ENCODE measurements around the gene LRRC4C. TPM values are rescaled to one million over a fixed set of nuclear protein-coding genes. Genes with fewer than 3 reads are reported as not detected.

The LRRC4C gene
- total RNA-seq, 1 donor from 2014 or later: 2.1 TPM

DNA sequence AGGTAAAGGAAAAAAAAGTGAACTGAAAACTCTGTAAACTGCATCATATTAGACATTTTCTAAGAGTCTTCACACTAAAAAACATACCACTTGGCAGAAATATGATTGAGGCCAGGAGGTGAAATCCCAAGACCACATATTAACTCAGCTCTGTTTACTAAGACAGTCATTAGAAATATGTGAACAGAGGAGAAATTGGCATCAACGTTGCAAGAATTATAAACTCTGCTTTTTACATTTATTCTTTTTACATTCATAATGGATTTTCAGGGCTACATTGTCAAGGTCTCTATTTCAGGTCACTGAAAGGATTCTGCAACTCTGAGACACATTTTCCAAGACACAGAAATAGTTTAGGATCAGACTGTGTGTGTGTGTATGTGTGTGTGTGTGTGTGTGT lies 1364.0 kb downstream of the LRRC4C start:
- Histone ChIP-seq H3K36me3 (ENCODE audit: control insufficient read depth in 3 of 3, insufficient read depth in 3 of 3, low read length in 3 of 3) (no peaks in the 10 kb centered on the region), H3K27ac (ENCODE audit: low read depth, low read length) (no peak overlapping the region), H3K9me3 (ENCODE audit: control insufficient read depth in 3 of 3, low read length in 3 of 3) (no peaks in the 10 kb centered on the region), H3K4me1 (ENCODE audit: control insufficient read depth in 3 of 3, insufficient read depth in 3 of 3, low read length in 3 of 3) (no peaks in the 10 kb centered on the region), H3K9ac (ENCODE audit: low read depth in 1 of 3, low read length in 3 of 3) (no peak overlapping the region), H3K4me3 (ENCODE audit: low read length in 3 of 3) (no peak overlapping the region), H3K27me3 (ENCODE audit: control insufficient read depth in 3 of 3, insufficient read depth in 3 of 3, low read length in 3 of 3) (no peaks in the 10 kb centered on the region)

DNA sequence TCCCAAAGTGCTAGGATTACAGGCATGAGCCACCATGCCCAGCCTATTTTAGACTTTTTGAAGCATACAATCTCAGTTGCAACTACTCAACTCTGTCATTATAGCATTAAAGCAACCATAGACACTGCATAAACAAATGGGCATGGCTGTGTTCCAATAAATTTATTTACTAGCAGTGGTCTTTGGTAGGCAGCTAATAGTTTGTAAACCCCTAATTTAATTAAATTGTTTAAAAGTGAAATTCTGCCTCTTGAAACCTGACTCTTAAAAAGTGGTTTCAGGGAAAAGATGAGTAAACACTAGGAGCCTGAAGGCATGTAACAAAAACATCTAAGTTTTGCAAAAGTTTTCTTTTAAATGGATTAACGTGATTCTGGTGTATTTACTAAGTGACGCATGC lies 1364.5 kb downstream of the LRRC4C start:
- H3K4me3 ChIP-seq (ENCODE audit: low read length in 3 of 3): no peak overlapping the region
- H3K9me3 ChIP-seq (ENCODE audit: control insufficient read depth in 3 of 3, low read length in 3 of 3): no peaks in the 10 kb centered on the region
- no peak overlapping the region for H3K27ac ChIP-seq (ENCODE audit: low read depth, low read length)
- no peaks in the 10 kb centered on the region for H3K36me3 ChIP-seq (ENCODE audit: control insufficient read depth in 3 of 3, insufficient read depth in 3 of 3, low read length in 3 of 3)
- H3K9ac ChIP-seq (ENCODE audit: low read depth in 1 of 3, low read length in 3 of 3): no peak overlapping the region
- H3K4me1 ChIP-seq (ENCODE audit: control insufficient read depth in 3 of 3, insufficient read depth in 3 of 3, low read length in 3 of 3): no peaks in the 10 kb centered on the region
- no peaks in the 10 kb centered on the region for H3K27me3 ChIP-seq (ENCODE audit: control insufficient read depth in 3 of 3, insufficient read depth in 3 of 3, low read length in 3 of 3)

DNA sequence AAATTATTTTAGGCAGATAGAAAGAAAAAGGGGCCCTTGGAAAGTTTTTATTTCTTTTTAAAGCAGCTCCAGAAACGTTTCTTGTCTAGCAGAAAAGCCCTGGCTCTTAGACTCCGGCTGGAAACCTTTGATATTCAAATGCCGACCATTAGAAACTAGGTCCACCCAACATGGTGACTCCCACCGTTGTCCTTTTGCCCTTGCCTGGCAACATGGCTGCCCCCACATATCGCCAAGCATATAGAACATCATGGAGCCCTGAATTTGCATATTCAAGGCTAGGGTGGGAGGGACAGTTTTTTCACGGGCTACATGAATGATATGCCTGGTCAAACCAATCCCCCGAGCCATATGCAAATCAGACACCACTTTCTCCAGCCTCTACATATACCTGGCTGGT lies 1379.0 kb downstream of the LRRC4C start:
- no peaks in the 10 kb centered on the region for H3K4me1 ChIP-seq (ENCODE audit: control insufficient read depth in 3 of 3, insufficient read depth in 3 of 3, low read length in 3 of 3)
- no peak overlapping the region for H3K9ac ChIP-seq (ENCODE audit: low read depth in 1 of 3, low read length in 3 of 3)
- no peaks in the 10 kb centered on the region for H3K36me3 ChIP-seq (ENCODE audit: control insufficient read depth in 3 of 3, insufficient read depth in 3 of 3, low read length in 3 of 3)
- no peak overlapping the region for H3K27ac ChIP-seq (ENCODE audit: low read depth, low read length)
- no peak overlapping the region for H3K4me3 ChIP-seq (ENCODE audit: low read length in 3 of 3)
- no peaks in the 10 kb centered on the region for H3K27me3 ChIP-seq (ENCODE audit: control insufficient read depth in 3 of 3, insufficient read depth in 3 of 3, low read length in 3 of 3)
- H3K9me3 ChIP-seq (ENCODE audit: control insufficient read depth in 3 of 3, low read length in 3 of 3): no peaks in the 10 kb centered on the region

Small RNA genes within 50 kb of the gene (small RNA-seq; reads per million reads assigned to genes)
- gene RF00019 (not detected), gene RNU6-365P (not detected)
